Fibroblast of lung (primary cell): ENCODE results near the gene TLE6. TPM values are rescaled to one million over a fixed set of nuclear protein-coding genes. Genes with fewer than 3 reads are reported as not detected.
"Not testable (repeated sequence)": the region's sequence is repeated elsewhere in the genome, so short reads cannot be mapped to it uniquely, and the experiment has no call there.

Experiments used
- DNase-seq, 2 donors: peaks; one replicate each; pipeline versions ENCODE4 v3.0.0 to v3.0.0-alpha.2; 2010; ENCODE audit warnings: low read depth in 2 of 2
- H2AFZ ChIP-seq: 2 replicates; pipeline ENCODE4 v1.5.1; 2012; ENCODE audit warnings: low read length, control low read depth, inconsistent platforms
- H3K27ac ChIP-seq: 2 replicates; pipeline ENCODE4 v1.5.1; 2011; ENCODE audit warnings: low read length, control low read depth; ENCODE audit not compliant: insufficient read depth
- H3K27me3 ChIP-seq: 2 replicates; pipeline ENCODE4 v1.5.1; 2011; ENCODE audit warnings: mild to moderate bottlenecking, low read length; ENCODE audit not compliant: control insufficient read depth, insufficient read depth
- H3K36me3 ChIP-seq: 2 replicates; pipeline ENCODE4 v1.5.1; 2011; ENCODE audit warnings: low read length; ENCODE audit not compliant: control insufficient read depth, insufficient read depth
- H3K4me1 ChIP-seq: 2 replicates; pipeline ENCODE4 v1.5.1; 2011; ENCODE audit warnings: low read length; ENCODE audit not compliant: control insufficient read depth, insufficient read depth; ENCODE audit errors: extremely low read depth
- H3K4me2 ChIP-seq: 2 replicates; pipeline ENCODE4 v1.5.1; 2011; ENCODE audit warnings: low read length, control low read depth; ENCODE audit not compliant: insufficient read depth; ENCODE audit errors: extremely low read depth
- H3K4me3 ChIP-seq, 4 experiments: fragments of 200-600 bp in 1 of 4; sonication (generic) in 1 of 4; replicated peaks in 1 of 4; 2 replicates each; pipeline ENCODE4 v1.5.1; 2011 to 2016; ENCODE audit warnings: low read length in 4 of 4, low read depth in 3 of 4, mild to moderate bottlenecking in 3 of 4, control low read depth in 2 of 4, inconsistent platforms in 1 of 4, mixed read lengths in 1 of 4; ENCODE audit not compliant: insufficient read depth in 1 of 4; ENCODE audit errors: control extremely low read depth in 1 of 4
- H3K79me2 ChIP-seq: 2 replicates; pipeline ENCODE4 v1.5.1; 2012; ENCODE audit warnings: mild to moderate bottlenecking, low read length, inconsistent platforms; ENCODE audit not compliant: control insufficient read depth, insufficient read depth
- H3K9ac ChIP-seq: 2 replicates; pipeline ENCODE4 v1.5.1; 2011; ENCODE audit warnings: mild to moderate bottlenecking, low read length, control low read depth; ENCODE audit not compliant: insufficient read depth
- H3K9me3 ChIP-seq: 2 replicates; pipeline ENCODE4 v1.5.1; 2012; ENCODE audit warnings: low read depth, low read length; ENCODE audit not compliant: control insufficient read depth, insufficient read depth
- H4K20me1 ChIP-seq: 2 replicates; pipeline ENCODE4 v1.5.1; 2011; ENCODE audit warnings: low read length; ENCODE audit not compliant: control insufficient read depth, insufficient read depth; ENCODE audit errors: extremely low read depth
- EZH2 ChIP-seq: IDR thresholded peaks from 2 replicates; pipeline ENCODE4 v1.5.1; 2012; ENCODE audit warnings: low read length, control low read depth, mild to moderate bottlenecking; ENCODE audit errors: missing control alignments
- polyA plus RNA-seq, 2 donors: library from polyadenylated mRNA; depleted of rRNA in 1 of 2; stranded (reverse) in 1 of 2; unstranded in 1 of 2; fragments of >200 nt; gene quantifications; 2 replicates each; pipeline ENCODE4 v1.2.1, GENCODE V29; 2011 to 2012; ENCODE audit warnings: missing spikeins in 1 of 2
- total RNA-seq: library from RNA; depleted of rRNA; stranded (reverse); fragments of >200 nt; gene quantifications from 2 replicates; pipeline ENCODE4 v1.2.1, GENCODE V29; 2014
- TF ChIP-seq, protein P1 (sequence below), 2 donors: IDR thresholded peaks in 1 of 2; conservative IDR thresholded peaks in 1 of 2; 1 replicate in 1 of 2; 2 replicates in 1 of 2; pipeline ENCODE4 v1.5.1; 2011 to 2012; ENCODE audit warnings: low read length in 2 of 2, control low read depth in 1 of 2, inconsistent platforms in 1 of 2, low read depth in 1 of 2, mild to moderate bottlenecking in 1 of 2

TLE6 gene
- total and polyA plus RNA-seq, 2 donors (not counting 1 experiment from before 2014, with no cell fraction given) = 0.56 to 1.7 TPM

GRCh38 chr19:3035542-3036118 is 58.3 kb downstream of the TLE6 start:
- Histone ChIP-seq H3K27ac (peak overlapping the region; percentile 63), H4K20me1 (no peaks in the 10 kb centered on the region), H3K9me3 (no peaks in the 10 kb centered on the region), H3K4me3 (peak overlapping the region; percentile 52 to 72 (median 63)), H3K79me2 (no peaks in the 10 kb centered on the region), H3K27me3 (peaks cover 4% of the 10 kb centered on the region), H3K4me1 (peaks cover 12% of the 10 kb centered on the region), H3K36me3 (no peaks in the 10 kb centered on the region), H2AFZ (peak overlapping the region; percentile 74), H3K9ac (no peak overlapping the region), H3K4me2 (peak overlapping the region; percentile 94)
- TF ChIP-seq, protein P1, sequence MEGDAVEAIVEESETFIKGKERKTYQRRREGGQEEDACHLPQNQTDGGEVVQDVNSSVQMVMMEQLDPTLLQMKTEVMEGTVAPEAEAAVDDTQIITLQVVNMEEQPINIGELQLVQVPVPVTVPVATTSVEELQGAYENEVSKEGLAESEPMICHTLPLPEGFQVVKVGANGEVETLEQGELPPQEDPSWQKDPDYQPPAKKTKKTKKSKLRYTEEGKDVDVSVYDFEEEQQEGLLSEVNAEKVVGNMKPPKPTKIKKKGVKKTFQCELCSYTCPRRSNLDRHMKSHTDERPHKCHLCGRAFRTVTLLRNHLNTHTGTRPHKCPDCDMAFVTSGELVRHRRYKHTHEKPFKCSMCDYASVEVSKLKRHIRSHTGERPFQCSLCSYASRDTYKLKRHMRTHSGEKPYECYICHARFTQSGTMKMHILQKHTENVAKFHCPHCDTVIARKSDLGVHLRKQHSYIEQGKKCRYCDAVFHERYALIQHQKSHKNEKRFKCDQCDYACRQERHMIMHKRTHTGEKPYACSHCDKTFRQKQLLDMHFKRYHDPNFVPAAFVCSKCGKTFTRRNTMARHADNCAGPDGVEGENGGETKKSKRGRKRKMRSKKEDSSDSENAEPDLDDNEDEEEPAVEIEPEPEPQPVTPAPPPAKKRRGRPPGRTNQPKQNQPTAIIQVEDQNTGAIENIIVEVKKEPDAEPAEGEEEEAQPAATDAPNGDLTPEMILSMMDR (conservative IDR thresholded peaks at IDR 0.05 in 1 of 2, IDR thresholded peaks at IDR 0.05 in 1 of 2; ENCODE audit: low read depth in 1 of 2, low read length in 2 of 2) = no peak
- no peak for TF ChIP-seq EZH2
- DNase-seq = peak; percentile 99

- DNase-seq = peak; percentile 86 to 92
Measured at GRCh38 chr19:3036119-3036976, 59.0 kb downstream of the TLE6 start.

GRCh38 chr19:3036977-3037544 is 59.7 kb downstream of the TLE6 start:
- H3K27ac ChIP-seq, H4K20me1 ChIP-seq, H3K9me3 ChIP-seq, H3K4me3 ChIP-seq, DNase-seq, H3K36me3 ChIP-seq, H3K9ac ChIP-seq, H3K4me2 ChIP-seq, H3K27me3 ChIP-seq, H3K79me2 ChIP-seq, H2AFZ ChIP-seq: not testable (repeated sequence)
- H3K4me1 ChIP-seq = peaks cover 12% of the 10 kb centered on the region

More at GRCh38 chr19:3036119-3036976, 59.0 kb downstream of the TLE6 start:
- peak overlapping the region; percentile 83 for H3K4me2 ChIP-seq
- no peaks in the 10 kb centered on the region for H3K9me3 ChIP-seq
- H3K36me3 ChIP-seq = no peaks in the 10 kb centered on the region
- H4K20me1 ChIP-seq = no peaks in the 10 kb centered on the region
- peak overlapping the region; percentile 36 to 66 (median 62) for H3K4me3 ChIP-seq
- peak overlapping the region; percentile 63 for H3K27ac ChIP-seq
- peaks cover 12% of the 10 kb centered on the region for H3K4me1 ChIP-seq
- H3K9ac ChIP-seq = peak overlapping the region; percentile 46
- TF ChIP-seq, protein P1 (conservative IDR thresholded peaks at IDR 0.05 in 1 of 2, IDR thresholded peaks at IDR 0.05 in 1 of 2; ENCODE audit: low read depth in 1 of 2, low read length in 2 of 2) = peak in 1 of 2 donors; percentile 11
- no peak for TF ChIP-seq EZH2
- peak overlapping the region; percentile 74 for H2AFZ ChIP-seq
- peaks cover 3% of the 10 kb centered on the region for H3K27me3 ChIP-seq
- no peaks in the 10 kb centered on the region for H3K79me2 ChIP-seq
